Peyer's patch (tissue), 4 donors: ENCODE results near the gene WDR64. TPM values are rescaled to one million over a fixed set of nuclear protein-coding genes. Genes with fewer than 3 reads are reported as not detected.
"Not testable (repeated sequence)": the region's sequence is repeated elsewhere in the genome, so short reads cannot be mapped to it uniquely, and the experiment has no call there.

Experiments used
- DNase-seq, 3 donors: peaks; one replicate each; pipeline ENCODE4 v3.0.0-alpha.2; 2017 to 2019
- H3K27ac ChIP-seq, 4 donors: fragments of 200-600 bp; sonication (generic); one replicate each; pipeline ENCODE4 v1.5.1; 2016 to 2019
- H3K27me3 ChIP-seq, 2 donors: fragments of 200-600 bp; sonication (generic); one replicate each; pipeline ENCODE4 v1.5.1; 2019
- H3K36me3 ChIP-seq, 3 donors: fragments of 200-600 bp; sonication (generic); one replicate each; pipeline ENCODE4 v1.5.1; 2016 to 2019
- H3K4me1 ChIP-seq, 4 donors: fragments of 200-600 bp; sonication (generic); one replicate each; pipeline ENCODE4 v1.5.1; 2016 to 2019
- H3K4me3 ChIP-seq, 4 donors: fragments of 200-600 bp; sonication (generic); 1 replicate in 3 of 4; 2 replicates in 1 of 4; pipeline ENCODE4 v1.5.1; 2016 to 2019; ENCODE audit warnings: mild to moderate bottlenecking in 1 of 4
- H3K9me3 ChIP-seq, 4 donors: fragments of 200-600 bp; sonication (generic); one replicate each; pipeline ENCODE4 v1.5.1; 2016 to 2019; ENCODE audit warnings: mild to moderate bottlenecking in 1 of 4
- CTCF ChIP-seq, 6 experiments: fragments of 450-650 bp in 4 of 6; fragments of 200-600 bp in 2 of 6; sonication (generic) in 1 of 6; IDR thresholded peaks; one replicate each; pipeline ENCODE4 v1.5.1; 2017 to 2019; ENCODE audit warnings: antibody characterized with exemption in 6 of 6, mild to moderate bottlenecking in 3 of 6, moderate library complexity in 1 of 6
- POLR2A ChIP-seq, 2 donors: fragments of 450-650 bp; IDR thresholded peaks; one replicate each; pipeline ENCODE4 v1.5.1; 2017; ENCODE audit warnings: antibody characterized with exemption in 2 of 2, mild to moderate bottlenecking in 2 of 2, moderate library complexity in 2 of 2
- total RNA-seq, 4 donors: library from RNA; depleted of rRNA; stranded (reverse); fragments of >200 nt; gene quantifications; one replicate each; pipeline ENCODE4 v1.1.0, GENCODE V29; 2016

Gene WDR64
- total RNA-seq, 4 donors from 2014 or later = not detected

GRCh38 chr1:241821363-241821762 is 169.3 kb downstream of the WDR64 start:
- no peak for DNase-seq
- no peak overlapping the region for H3K4me3 ChIP-seq
- no peaks in the 10 kb centered on the region for H3K4me1 ChIP-seq
- H3K27me3 ChIP-seq = no peaks in the 10 kb centered on the region
- no peaks in the 10 kb centered on the region for H3K9me3 ChIP-seq
- H3K36me3 ChIP-seq = no peaks in the 10 kb centered on the region
- TF ChIP-seq POLR2A (IDR thresholded peaks at IDR 0.05) = no peak
- no peak for TF ChIP-seq CTCF (IDR thresholded peaks at IDR 0.05)
- no peak overlapping the region for H3K27ac ChIP-seq

- no peak overlapping the region for H3K27ac ChIP-seq
- H3K4me1 ChIP-seq = no peaks in the 10 kb centered on the region
- H3K36me3 ChIP-seq = no peaks in the 10 kb centered on the region
- TF ChIP-seq CTCF (IDR thresholded peaks at IDR 0.05) (no peak), POLR2A (IDR thresholded peaks at IDR 0.05) (no peak)
- no peaks in the 10 kb centered on the region for H3K9me3 ChIP-seq
- no peak overlapping the region for H3K4me3 ChIP-seq
- no peak for DNase-seq
- no peaks in the 10 kb centered on the region for H3K27me3 ChIP-seq
Observed at GRCh38 chr1:241822846-241823245, 170.8 kb downstream of the WDR64 start.

DNA sequence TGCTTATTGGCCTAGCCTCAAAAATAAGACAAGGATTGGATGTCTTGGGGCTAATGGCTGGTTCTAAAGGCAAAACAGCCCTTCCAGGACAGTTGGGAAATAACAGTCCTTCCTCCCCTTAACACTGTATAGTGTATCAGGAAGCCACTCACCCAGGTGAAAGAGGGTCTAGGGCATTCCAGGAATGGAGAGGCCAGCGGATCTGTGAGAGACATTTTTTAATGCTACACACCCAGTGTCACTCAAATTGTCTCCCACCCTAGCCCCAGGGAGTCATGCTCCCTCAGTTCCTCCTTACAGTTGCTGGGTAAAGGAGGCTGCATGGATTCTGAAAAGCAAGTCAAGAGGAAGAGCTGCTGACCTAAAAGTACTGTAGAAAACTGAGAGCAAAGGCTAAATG is 171.8 kb downstream of the WDR64 start:
- TF ChIP-seq CTCF (IDR thresholded peaks at IDR 0.05) = no peak
- TF ChIP-seq POLR2A (IDR thresholded peaks at IDR 0.05) = no peak
- no peak for DNase-seq
- Histone ChIP-seq H3K4me3 (no peak overlapping the region), H3K27ac (no peak overlapping the region), H3K9me3 (no peaks in the 10 kb centered on the region), H3K36me3 (no peaks in the 10 kb centered on the region), H3K4me1 (no peaks in the 10 kb centered on the region), H3K27me3 (no peaks in the 10 kb centered on the region)

DNA sequence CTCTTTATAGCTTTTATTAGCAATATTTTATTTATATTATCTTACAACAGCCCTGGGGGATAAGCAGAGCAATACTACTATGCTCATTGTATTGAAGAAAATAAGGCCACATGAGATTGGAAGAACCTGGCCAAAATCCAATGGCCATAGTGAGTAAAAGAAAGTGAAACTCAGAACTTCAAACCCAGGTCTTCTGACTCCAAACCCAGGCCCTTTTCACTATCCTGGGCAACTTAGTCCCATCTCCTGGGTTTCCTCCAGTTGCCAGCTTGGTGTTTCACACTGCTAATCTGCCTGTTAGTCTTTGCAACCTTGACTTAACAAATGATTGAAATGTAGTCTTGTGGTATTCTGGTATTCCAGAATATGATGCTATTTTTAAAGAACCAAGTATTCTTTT is 173.5 kb downstream of the WDR64 start:
- DNase-seq = no peak
- TF ChIP-seq CTCF (IDR thresholded peaks at IDR 0.05) (no peak), POLR2A (IDR thresholded peaks at IDR 0.05) (no peak)
- no peaks in the 10 kb centered on the region for H3K9me3 ChIP-seq
- H3K27me3 ChIP-seq = no peaks in the 10 kb centered on the region
- no peak overlapping the region for H3K4me3 ChIP-seq
- H3K36me3 ChIP-seq = no peaks in the 10 kb centered on the region
- H3K4me1 ChIP-seq = no peaks in the 10 kb centered on the region
- H3K27ac ChIP-seq = no peak overlapping the region

DNA sequence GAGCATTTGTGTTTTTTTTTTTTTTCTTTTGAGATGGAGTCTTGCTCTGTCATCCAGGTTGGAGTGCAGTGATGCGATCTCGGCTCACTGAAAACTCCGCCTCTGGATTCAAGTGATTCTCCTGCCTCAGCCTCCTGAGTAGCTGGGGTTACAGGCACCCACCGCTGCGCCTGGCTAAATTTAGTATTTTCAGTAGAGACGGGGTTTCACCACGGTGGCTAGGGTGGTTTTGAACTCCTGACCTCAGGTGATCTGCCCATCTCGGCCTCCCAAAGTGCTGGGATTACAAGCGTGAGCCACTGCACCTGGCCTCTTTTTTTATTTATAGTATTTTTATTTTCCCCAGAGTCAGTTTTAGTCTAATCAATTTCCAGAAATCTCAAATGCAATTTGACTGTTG is 174.5 kb downstream of the WDR64 start:
- not testable (repeated sequence) for H3K4me1 ChIP-seq, H3K27me3 ChIP-seq, H3K9me3 ChIP-seq, H3K36me3 ChIP-seq, DNase-seq, H3K4me3 ChIP-seq, H3K27ac ChIP-seq

- no peak for TF ChIP-seq POLR2A (IDR thresholded peaks at IDR 0.05)
- TF ChIP-seq CTCF (IDR thresholded peaks at IDR 0.05) = no peak
- Histone ChIP-seq H3K36me3 (no peaks in the 10 kb centered on the region), H3K27ac (no peak overlapping the region), H3K27me3 (no peaks in the 10 kb centered on the region), H3K4me1 (no peaks in the 10 kb centered on the region), H3K9me3 (no peaks in the 10 kb centered on the region), H3K4me3 (no peak overlapping the region)
- DNase-seq = no peak
Observed at GRCh38 chr1:241827264-241827663, 175.2 kb downstream of the WDR64 start.
